HS-5 (cell line): ENCODE data around the gene GANAB.
"Not testable (repeated sequence)": the region's sequence is repeated elsewhere in the genome, so short reads cannot be mapped to it uniquely, and the experiment has no call there.

ENCODE experiments used
- DNase-seq: peaks from one replicate; pipeline ENCODE4 v3.0.0-alpha.2; 2012; ENCODE audit warnings: low read depth

Gene GANAB

DNA sequence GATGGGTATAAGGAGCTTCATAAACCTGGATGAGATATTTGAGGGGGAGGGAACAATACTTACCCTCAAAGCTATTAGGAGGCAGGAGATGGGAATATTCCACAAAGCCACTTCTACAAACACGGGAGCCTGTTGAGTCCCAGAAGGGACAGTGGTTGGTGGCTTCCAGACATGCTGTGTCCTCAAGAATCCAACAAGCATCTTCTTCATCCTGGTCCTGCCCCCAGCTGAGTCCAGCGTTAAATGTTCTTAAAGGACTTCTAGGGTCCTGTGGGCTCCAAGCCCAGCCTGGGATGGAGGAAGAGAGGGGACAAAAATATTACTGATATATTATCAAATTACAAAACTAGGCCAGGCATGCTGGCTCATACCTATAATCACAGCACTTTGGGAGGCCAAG lies 21.0 kb upstream of the GANAB start:
- no peak for DNase-seq

DNA sequence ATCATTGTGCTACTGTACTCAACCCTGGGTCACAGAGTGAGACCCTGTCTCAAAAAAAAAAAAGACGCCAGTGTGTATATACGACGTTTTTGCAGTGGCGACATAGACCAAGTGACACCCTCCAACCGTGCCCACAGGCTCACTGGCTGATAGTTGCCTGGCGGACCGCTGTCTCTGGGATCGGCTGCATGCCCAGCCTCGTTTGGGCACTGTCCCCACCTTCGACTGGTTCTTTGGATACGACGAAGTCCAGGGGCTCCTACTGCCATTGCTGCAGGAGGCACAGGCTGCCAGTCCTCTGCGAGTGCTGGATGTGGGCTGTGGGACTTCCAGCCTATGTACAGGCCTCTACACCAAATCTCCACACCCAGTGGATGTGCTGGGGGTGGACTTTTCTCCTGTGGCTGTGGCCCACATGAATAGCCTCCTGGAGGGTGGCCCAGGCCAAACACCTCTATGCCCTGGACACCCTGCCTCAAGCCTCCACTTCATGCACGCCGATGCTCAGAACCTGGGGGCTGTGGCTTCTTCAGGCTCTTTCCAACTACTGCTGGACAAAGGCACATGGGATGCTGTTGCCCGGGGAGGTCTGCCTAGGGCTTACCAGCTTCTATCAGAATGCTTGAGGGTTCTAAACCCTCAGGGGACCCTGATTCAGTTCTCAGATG lies 20.0 kb upstream of the GANAB start:
- no peak for DNase-seq

DNA sequence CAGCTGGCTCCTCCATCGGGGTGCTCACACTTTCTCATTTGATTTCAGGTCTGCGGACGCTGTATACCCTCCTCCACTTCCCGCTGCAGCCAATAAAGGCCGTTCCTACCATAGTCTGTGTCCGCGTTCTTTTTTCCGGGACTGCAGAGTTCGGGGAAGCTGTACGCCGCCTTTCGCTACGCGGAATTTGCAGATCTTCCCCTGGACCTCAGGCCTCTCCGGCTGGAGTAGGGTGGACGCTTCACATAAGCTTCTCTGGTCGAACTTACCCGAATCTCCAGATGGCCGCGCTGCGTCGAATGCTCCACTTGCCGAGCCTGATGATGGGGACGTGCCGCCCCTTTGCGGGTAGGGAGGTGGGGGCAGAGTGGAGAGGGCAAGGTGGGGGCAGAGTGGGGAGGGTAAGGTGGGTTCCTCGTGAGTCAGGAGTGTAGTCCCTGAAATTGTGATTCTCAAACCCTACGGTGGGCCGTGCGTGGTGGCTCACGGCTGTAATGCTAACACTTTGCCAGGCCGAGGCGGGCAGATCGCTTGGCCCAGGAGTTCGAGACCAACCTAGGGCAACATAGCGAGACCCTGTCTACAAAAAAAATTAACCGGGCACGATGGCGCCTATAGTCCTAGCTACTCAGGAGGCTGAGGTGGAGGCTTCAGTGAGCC lies 19.3 kb upstream of the GANAB start:
- no peak for DNase-seq

DNA sequence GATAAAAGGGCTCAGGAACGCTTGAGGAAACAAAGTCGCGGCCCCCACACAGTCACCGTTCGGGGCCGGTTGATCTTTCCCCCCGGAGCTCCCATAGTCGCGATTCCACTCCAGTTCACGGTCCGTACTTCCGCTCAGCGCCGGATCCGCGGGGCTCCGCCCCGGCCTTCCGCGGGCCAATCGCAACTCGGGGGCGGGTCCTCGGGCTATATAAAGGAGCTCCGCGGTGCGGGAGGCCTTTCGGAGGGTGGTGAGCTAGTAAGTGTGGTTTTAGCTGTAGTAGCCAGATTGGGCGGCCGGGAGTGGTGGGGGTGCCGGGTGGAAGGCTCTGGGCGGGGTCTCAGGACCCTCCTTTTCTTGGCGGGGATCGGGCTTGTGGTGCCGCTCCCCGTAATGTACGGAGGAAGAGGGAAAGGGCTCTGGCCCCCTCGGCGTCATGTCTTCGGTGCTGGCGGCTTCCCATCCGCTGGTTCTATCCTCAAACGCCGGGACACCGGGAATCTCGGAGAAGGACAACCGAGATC lies 18.7 kb upstream of the GANAB start, which contains the start of the genes C11orf98 and CSKMT:
TSS of gene C11orf98 (minus strand) at position 136 of the 524 bp plus-strand sequence. CDS start at position 95, 41 bp downstream.
TSS of gene CSKMT (plus strand) at position 238 of the 524 bp plus-strand sequence. CDS start 568 bp downstream, outside the sequence.
- DNase-seq, result peak; percentile 80

DNA sequence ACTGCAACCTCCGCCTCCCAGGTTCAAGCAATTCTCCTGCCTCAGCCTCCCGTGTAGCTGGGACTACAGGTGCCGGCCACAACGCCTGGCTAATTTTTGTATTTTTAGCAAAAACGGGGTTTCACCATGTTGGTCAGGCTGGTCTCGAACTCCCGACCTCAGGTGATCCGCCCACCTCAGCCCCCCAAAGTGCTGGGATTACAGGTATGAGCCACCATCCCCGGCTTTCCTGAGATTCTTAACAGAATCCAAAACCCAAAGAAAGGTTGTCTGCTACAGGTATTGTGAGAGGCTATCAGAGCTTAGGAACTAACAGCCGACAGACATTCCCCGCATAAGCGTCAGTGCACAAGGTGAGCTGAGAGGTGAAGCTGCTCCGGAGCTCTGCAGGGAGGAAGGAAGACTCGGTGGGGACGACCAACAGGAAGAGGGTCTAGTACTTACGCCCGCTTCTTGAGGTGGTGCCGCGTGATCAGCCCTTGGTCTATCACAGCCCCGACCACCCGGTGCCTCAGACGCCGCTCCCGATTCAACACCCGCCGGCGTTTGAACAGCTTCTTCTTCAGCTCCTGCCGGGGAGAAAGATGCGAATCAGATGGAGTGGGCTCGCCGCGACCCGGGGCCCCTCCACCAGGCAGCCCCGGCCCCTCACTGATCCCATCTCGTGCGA lies 18.1 kb upstream of the GANAB start:
- DNase-seq, result no peak

DNA sequence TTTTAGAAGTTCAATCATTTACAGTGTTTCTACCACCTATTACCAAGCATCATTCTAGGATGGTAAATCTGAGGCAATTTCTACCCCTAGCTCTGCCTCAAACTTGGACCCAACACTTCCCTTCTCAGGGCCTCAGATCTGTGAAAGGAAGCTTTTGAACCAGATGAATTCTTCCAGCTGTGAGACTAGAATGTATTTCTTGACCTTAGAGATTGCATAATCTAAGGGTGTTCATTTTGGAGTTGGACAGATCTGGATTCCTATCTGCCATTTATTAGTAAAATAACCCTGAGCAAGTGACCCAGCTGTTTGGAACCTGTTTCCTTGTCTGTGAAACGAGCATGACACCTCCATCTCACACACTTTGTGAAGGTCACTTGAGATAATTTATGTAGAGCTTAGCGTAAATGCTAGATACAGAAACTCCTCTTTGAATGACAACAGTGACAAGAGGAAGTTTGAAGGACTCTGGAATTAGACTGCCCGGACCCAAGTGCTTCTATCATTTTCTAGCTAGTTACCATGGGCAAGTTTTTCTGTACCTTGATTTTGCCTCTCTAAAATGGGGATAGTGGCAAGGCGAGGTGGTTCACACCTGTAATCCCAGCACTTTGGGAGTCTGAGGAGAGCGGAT lies 10.5 kb upstream of the GANAB start:
- DNase-seq, result no peak

DNA sequence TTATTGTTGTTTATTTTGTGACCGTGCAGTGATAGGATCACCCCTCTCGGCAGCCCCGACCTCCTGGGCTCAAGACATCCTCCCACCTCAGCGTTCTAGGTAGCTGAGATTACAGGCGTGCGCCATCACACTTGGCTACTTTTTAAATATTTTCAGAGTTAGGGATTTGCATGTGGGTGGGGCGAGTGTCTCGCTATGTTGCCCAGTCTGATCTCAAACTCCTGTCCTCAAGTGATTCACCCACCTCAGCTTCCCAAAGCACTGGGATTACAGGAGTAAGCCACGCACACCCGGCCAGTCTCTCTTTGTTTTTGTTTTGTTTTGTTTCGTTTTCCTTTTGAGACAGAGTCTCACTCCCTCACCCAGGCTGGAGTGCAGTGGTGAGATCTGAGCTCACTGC lies 7.9 kb upstream of the GANAB start:
- no peak for DNase-seq

DNA sequence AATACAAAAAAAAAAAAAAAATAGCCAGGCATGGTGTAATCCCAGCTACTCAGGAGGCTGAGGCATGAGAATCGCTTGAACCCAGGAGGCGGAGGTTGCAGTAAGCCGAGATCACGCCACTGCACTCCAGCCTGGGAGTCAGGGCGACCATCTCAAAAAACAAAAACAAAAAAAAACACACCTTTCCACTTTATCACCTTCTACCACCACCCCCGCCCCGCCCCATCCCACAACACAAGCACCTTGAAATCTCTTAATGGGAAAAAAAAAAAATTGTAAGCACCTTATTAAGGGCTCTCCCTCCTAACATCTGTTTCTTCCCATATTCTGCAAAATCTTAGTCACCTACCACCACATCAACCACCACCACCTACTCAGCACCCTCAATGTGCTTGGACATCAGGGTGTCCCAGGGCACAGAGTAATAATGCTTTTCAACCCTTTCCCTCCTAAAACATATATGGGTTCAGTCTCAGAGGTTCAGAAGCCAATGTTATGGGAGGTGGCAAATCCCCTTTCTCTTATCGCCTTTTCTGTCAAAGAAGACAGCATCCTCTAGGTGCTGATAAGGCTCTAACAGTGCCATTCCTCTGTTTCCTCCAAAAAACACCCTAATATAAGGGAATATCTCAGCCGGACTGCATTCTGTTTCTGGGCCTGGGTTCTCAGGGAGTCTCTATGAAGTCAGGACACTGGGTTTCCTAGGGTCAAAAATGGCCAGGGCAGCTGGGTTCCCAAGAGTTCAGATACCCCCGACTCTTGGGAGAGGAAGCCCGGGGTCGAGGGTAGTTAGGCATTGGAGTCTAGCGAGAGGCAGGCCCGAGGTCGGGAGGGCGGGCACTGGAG lies 6.0 kb upstream of the GANAB start:
- no peak for DNase-seq

DNA sequence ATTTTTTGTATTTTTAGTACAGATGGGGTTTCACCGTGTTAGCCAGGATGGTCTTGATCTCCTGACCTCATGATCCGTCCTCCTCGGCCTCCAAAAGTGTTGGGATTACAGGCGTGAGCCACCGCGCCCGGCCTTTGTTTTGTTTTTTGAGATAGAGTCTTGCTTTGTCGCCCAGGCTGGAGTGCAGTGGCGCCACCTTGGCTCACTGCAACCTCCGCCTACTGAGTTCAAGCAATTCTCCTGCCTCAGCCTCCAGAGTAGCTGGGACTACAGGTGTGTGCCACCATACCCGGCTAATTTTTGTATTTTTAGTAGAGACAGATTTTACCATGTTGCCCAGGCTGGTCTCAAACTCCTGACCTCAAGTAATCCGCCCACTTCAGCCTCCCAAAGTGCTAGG lies 3.9 kb upstream of the GANAB start:
- DNase-seq, result not testable (repeated sequence)

DNA sequence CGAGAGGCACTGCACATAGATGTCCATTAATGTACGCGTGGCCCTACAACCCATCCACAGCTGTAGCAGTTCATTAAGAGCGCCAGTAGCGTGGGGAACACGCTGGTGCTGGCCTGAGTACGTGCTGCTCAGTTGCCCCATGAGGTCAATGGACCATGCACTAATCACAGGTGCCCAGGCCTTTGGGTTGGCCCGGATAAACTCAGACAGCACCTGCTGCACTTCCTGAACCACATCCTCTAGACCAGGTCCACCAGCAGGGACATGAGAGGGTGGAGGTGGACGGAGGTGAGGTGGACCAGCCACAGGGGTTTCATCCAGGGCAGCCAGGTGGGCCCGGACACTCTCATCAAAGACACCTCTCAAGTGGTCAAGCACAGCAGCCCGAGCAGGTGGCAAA lies 3.1 kb upstream of the GANAB start:
- no peak for DNase-seq

DNA sequence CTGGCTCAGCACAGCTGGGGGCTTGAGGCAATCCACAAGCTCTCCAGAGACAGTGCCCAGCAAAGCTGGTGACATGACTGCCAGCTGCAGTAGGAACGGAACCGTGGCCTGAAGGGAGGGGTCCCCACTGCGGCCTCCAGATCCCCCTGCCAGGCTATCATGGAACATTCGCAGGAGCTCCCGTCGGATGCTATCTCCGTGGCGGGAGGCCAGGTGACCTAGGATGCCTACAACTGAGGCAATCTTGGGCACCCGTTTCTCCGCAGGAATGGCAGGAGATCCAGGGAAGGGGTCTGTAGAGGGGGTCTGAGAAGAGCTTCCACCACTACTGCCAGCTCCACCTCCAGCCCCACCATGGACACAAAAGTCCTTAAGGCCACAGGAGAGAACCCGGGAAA lies 2.6 kb upstream of the GANAB start:
- DNase-seq, result no peak

DNA sequence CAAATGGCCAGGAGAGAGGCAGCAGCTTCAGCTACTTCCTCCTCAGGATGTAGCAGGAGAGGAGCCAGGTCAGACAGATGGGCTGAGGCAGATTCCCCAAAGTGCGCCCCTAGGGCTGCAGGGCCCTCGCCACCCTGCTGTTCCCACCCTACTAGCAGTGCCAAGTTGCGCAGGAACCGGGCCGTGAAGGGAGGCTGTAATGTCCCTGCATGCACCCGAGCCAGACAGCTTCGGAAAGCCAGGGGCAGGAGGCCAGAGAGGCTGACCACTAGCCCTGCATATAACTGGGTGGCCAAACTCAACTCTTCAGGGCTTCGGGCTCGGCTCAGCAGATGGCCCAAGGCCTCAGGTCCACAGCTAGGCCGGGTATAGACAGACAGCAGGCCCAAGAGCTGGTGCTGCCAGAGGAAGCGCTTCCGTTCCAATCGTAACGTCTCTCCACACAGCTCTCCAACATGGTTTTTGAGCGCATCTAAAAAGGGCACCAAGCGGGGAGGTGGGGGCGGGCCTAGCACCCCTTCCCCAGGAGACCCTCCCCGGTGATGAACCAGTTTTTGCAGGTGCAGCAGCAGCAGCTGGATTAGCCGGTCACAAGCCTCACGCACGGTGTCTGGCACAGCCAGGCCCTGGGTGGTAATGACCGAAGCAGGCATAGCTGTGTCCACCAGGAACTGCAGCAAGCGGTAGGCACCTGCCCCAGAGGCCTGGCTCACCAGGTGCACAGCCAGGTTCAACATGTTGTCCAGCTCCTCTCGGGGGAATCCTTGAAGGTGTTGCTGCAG lies 2.0 kb upstream of the GANAB start:
- DNase-seq, result no peak

DNA sequence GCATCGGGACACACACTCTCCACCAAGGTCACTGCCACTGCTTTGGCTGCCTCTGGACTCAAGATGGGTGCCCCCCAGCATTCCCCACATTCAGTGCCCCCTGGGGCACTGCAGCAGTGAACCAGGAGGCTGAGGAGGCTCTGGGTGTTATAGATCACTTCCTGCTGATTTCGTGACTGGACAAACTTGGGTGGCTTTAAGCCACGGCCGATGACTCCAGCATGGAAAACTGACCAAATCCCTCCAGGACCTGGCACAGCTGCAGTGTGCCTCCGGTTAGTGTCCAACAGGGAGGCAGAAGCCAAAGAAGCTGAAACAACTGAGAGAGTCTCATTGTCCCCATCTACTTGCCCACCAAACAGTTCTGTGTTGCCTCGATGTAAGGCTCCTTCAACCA lies 1.2 kb upstream of the GANAB start:
- DNase-seq, result no peak

DNA sequence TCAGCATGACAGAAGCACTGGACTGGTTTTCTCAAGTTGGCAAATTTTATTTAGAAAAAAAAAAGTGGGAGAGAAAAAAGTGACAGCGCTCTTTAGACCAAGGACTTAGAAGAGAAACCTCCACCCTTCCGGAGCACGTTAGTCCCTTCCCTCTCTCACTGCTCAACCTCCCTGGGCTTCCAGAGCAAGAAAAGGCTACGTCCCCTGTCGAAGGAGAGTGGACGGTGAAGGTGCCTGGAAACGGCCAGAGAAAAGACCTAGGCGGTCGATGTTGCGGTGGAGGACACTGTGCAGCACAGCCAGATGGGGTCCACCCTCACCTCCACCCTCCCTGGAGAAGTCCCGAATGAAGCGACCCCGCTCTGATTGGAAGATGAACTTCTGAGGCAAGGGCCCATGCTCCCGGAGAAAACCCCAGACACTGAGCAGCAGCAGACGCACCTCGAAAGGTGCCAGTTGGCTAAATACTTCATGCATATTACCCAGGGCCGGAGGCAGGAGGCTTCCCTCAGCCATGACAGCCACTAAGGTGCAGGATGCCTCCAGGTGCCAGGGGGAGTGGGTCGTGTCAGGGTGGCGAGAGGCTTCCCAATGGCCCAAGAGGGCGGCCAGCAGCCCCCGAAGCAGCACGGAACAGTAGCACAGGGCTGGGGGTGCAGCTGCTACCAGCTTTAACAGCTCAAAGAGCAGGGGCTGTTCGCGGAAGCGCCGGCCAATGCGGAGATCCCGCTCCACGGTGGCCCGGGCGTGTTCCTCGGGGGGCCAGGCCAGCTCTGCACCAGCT lies 604 bp upstream of the GANAB start:
- no peak for DNase-seq

DNA sequence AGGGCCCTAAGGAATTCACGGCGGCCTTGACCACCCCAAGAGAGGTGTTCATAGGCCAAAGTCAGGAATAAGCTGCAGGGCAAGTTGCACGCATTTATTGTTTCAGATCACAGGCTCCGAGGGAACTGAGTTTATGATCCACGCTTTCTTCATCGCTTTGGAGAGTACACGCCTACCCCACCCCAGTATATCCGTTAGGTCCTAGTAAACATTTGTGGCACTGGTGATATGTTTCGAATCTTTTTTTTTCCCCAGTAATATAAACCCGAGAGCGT lies 805 bp downstream of the GANAB start:
- no peak for DNase-seq

DNA sequence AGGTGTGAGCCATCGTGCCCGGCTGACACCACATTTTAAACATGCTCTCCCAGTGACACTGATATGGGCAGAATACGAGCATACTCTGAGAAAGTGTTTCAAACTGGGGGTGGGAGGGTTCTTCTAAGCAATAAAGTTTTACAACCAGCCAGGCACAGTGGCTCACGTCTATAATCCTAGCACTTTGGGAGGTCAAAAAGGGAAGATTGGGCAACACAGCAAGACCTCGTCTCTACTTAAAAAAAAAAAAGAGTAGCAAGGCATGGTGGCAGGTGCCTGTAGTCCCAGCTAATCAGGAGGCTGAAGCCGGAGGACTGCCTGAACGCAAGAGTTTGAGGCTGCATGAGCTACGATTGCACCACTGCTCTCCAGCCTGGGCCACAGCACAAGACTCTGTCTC lies 2.2 kb downstream of the GANAB start:
- no peak for DNase-seq

DNA sequence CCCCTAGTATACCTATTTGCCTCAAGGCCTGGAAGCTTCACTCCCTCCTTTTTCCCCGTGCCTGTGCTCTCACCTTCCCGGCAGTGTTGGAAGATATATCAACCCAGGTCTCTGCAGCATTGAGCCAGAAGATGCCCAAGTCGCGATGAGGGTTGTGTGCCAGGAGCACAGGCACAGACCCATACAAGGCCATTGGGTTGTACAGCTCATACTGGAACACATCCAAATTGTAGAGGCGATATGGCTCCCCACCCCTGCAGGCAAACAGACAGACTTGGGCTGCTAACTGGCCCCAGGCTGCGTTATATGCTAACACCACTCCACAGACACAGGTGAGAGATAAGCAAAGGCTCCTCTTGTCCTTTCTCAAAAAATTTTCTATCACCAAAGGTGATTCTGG lies 13.9 kb downstream of the GANAB start:
- no peak for DNase-seq

DNA sequence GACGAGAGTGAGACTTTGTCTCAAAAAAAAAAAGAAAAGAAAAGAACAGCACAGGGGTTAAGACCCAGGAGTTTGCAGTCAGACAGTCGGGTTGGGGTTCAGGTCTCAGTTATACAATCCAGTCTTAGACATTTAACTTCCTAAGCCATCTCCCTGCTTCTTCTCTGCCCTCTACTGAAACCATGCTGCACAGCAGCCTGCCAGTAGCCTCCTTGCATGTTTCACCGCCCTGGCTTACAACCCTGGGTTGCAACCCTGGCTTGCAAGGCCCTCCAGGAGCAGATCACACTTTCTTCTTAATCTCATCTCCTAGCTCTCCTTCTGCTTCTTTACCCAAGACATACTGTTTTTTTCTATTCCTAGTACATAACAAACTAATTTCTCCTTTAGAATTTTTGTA lies 18.7 kb downstream of the GANAB start:
- no peak for DNase-seq

DNA sequence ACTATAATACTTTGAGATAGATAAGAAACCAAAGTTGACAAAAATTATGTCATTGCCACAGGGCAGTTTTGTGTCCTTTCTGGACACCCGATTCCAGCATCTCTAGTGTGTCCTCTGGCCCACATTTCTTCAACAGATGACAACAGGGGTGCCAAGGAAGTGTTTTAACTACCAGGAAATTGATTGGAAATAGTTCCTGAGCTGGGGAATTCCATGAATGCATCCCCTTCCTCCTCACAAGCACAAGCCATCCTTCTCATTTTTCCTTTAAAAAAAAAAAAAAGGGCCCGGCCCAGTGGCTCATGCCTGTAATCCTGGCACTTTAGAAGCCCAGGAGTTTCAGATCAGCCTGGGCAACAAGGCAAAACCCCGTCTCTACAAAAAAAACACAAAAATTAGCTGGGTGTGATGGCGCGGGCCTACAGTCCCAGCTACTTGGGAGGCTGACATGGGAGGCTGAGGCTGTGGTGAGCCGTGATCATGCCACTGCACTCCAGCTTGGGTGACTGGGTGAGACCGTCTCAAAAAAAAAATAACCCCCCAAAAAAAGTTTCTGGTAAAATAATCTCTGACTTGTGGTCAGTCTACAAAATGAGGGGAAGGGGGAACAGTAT lies 23.8 kb downstream of the GANAB start:
- no peak for DNase-seq
